DMS53 (cell line): ENCODE measurements around the gene PCYT2.

Source experiments
- DNase-seq: peaks from one replicate; lab custom pipeline; 2025; lab: John Stamatoyannopoulos, UW

Gene PCYT2

GRCh38 chr17:81942167-81942553 is 31.0 kb upstream of the PCYT2 start:
- no peak for DNase-seq

DNA sequence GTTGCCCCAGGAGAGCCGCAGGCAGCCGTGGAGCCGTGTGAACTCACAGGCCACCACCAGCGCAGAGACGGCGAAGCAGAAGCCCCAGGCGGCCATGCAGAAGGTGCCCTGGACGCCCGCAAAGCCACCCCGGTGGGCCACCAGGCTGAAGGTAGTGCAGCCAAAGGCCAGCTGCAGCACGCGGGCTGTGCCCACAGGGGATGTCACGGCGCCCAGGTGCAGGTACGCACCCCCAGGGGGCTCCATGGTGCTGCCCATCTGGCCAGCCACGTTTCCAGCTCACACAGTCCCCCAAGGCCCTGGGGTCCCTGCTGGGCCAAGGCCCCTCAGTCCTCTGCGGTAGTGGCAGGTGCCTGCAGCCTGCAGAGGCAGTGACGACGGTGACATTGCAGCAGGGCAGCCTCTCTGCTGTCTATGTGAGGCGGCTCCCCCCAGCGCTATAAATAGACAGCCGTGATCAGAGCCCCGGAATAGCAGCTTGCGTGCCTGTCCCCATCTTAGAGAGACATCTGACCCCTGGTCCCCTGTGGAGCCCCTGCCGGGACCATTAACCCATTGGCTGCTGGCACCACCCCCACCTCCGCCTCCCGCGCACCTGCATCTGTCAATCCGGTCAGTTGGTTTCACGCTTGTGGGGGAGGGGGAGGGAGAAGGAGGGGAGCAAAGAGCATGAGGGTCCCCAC is 30.4 kb upstream of the PCYT2 start:
- peak; percentile 49 for DNase-seq

GRCh38 chr17:81940538-81941483 is 29.6 kb upstream of the PCYT2 start:
- DNase-seq = no peak

DNA sequence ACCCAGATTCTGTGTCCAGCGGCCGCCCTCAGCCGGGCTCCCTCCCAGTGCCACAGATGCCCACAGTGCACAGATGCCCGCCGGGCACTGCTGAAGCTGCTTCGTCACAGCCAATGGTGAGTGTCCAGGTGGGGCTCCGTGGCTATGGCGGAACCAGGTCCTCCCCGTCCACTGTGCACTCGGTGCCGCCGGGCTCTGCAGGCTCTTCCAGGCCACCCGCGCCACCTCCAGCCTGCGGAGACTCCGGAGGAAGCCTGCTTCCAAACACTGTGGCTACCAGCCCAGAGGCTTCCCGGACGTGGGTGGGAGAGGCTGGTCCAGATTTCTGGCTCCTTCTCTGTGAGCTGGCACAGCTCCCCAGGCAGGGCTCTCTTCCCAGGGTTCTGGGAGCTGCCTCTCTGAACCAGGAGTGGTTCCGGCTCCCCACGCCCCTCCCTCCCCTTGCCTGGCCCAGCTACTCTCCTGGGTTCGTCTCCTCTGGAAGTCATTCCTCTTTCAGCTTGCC is 28.7 kb upstream of the PCYT2 start:
- no peak for DNase-seq

- DNase-seq = no peak
These were observed 28.0 kb upstream of the PCYT2 start for GRCh38 chr17:81939218-81939617.

GRCh38 chr17:81935709-81936084 is 24.5 kb upstream of the PCYT2 start:
- no peak for DNase-seq

DNA sequence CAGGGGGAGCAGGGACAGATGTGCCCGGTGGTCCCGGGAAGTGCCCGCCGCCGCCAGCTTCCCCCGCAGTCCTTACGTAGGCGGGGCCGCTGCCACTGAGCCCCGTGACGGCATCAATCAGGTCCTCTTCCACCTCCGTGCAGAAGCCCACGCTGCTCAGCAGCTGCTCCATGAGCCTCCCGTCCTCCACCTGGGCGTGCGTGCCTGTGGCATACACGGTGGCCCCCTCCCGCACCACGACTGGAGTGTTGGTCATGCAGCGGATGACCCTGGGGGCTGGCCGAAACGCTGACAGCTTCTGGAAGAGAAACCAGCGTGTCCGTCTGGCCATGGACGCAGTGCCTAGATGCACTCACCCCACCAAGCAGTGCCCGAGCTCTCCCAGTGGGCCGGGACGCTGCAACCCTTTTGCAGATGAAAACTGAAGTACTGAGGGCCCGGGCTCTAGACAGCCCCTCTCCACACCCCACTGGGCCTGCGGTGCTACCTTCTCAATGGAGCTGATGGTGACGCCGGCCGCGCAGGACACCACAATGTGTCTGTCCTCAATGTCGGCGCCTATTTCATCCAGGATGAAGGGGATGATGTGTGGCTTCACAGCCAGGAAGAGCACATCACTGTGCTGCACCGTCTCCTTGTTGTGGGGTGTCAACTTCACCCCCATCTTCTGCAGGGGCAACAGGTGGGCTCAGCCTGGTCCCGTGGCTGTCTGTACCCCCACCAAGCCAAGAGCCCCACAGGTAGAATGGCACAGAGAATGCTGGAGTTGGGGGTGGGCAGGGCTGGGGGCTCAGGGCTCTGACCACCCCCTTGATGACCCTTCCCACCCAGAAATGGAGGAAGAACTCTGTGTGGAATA is 23.9 kb upstream of the PCYT2 start:
- no peak for DNase-seq

- no peak for DNase-seq
These were observed 23.0 kb upstream of the PCYT2 start for GRCh38 chr17:81934098-81934757.

DNA sequence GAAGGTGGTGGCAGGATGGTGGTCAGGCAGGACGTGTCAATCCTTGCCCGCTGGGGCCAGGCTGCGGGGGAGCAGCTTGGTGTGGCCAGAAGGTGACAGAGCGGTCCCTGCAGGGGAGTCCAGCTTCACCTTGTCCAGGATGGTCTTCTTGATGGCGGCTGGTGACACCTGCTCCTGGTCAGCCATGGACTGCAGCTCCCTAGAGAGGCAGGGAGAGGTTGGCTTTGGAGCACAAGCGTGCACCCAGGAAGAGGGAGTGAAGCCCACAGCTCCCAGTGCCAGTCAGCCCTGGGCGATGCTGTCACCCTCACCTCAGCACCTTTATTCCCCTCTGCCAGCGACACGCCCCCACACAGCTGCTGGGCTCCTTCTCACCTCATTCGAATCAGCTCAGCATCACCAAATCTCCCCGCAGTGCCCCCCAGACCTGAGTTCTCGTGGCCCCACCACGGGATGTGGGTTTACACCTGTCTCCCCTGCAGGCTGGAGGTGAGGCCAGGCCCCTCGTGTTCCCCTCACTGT is 22.0 kb upstream of the PCYT2 start:
- DNase-seq = no peak

DNA sequence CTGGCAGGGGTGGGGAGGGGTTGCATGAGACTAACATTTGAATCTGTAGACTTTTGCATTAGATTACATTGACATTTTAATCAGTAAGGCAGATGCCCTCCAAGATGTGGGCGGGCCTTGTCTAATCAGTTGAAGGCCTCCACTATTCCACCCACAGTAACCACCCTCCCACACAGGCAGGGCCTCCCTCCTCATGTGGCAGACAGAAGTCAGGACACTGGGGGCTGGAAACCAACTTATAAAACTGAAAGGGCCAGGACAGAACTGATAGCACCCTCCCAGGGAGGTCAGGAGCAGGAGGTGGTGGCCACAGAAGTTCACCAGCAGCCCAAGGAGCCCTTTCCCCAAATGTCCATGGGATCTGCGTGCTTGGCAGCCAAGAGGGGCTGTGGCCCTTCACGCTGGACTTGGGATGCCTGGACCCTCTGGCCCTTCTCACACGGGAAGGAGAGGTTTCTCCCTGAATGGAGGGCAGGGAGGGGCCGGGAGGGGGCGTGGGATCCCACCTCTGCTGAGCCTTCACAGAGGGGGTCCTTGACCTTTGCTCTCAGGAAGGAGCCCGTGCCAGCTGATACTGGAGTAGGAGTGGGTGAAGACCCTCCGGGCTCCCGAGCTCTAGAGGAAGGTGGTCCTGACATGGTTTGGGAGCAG is 21.3 kb upstream of the PCYT2 start:
- DNase-seq = peak; percentile 49

DNA sequence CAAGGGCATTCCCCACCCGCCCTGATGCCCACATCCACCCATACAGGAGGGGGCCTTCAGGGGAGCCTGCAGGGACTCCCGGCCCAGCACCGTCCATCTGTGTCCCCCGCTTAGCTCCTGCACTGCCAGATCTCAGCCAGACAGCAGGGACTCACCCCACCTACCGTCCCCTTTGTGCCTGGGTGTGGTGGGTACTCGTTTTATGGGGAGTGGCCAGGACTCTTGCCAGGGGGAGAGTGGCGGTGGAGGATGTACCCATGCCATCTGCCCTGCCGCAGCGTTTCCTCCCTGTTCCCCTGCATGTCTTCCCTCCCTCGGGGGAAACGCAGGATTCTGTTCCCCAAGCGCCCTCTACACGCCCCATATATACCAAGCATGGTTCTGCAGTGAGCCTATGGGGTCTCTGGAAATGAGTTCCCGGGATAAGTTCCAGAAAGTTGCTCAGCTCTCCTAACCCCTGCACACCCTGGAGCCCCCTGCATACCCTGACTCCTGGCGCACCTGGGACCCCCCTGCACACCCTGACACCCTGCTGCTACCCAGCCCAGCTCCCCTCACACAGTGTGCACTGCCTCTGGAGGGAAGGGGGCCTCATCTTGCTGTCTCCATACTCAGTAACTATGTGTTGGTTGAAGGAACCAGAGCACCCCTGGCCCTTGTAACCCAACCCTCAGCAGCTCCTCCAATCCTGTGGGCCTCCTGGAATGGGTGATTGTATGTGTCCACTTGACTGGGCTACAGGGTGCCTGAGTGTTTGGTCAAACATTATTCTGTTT is 20.5 kb upstream of the PCYT2 start:
- DNase-seq = no peak

- no peak for DNase-seq
These were observed 20.0 kb upstream of the PCYT2 start for GRCh38 chr17:81931189-81931556.

GRCh38 chr17:81930142-81931125 is 19.2 kb upstream of the PCYT2 start:
- no peak for DNase-seq

- no peak for DNase-seq
These were observed 18.3 kb upstream of the PCYT2 start for GRCh38 chr17:81929253-81930141.

DNA sequence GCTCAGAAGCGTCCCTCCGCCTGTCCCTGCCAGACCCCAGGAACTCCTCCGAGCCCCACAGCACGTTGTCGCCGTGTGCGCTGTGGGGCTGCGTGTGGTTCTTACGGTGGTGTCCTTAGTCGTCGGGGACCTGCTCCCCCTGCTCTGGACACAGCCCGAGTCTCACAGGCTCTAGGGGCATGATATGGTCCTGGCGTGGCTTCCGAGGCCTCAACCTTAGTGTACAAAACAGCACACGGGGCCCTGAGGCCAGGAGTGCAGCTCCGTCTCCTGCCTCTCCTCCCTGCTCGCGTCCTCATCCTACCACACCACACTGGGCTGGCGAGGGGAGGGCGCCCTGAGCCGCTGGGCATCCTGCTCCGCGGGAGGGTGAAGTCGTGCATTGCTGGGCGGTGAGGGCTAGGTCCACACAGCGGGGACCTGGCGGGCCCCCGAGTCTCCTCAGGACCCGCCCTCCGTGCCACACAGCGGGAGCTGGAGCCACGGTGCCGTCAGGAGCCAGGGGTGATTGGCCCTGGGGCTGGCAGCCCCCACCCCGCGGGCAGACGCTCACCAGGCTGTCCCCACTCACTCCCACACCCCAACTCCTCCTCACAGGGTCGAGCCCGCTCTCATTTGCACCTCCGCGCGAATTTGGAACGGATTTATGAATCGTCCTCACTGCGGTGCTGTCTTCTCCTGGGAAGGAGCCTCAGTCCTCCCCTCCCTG is 17.5 kb upstream of the PCYT2 start:
- peak; percentile 70 for DNase-seq

DNA sequence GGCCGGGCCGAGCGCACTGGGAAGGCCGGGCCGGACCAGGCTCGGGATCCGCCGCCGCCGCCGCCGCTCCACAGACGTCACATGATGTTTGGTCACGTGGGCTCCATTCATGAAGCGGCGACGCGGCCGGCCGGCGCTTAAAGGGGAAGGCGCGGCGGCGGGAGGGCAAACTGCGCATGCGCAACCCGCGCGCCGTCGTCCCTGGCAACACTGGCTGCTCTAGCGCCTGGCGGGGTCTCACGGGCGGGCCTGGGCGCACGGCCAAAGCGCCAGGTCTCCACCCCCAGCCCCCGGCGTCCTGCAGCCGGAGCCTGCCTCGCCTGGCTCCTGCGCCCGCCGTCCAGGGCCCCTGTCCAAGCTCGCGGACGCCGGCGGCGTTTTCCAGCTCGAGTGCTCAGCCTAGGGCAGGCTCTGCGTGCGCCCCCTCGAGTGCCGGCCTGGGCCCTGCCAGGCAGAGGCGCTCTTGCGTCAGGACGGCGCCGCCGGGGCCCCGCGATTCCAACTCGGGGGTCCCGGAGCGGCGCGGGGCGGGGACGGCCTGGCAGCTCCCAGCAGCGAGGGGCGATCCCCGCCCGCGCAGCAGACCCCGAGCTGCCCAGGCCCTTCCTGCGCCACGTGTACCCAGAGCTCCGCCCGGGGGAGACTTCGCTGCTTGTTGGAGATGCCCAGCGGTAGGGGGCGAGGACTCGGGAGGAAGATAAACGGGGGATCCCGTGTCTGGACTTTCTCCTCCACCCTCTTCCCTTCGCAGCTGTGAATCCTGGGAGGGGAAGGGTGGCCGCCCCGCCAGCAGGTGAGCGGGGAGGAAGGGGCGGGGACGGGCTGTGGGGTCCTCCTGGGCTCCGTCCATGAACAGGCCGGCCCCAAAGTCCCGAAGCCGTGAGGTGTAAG is 16.7 kb upstream of the PCYT2 start, which contains the start of gene MAFG:
TSS of gene MAFG (minus strand) at position 83 of the 891 bp plus-strand sequence. CDS start 4,550 bp downstream, outside the sequence.
- DNase-seq = peak; percentile 97
